GM21786 (cell line): Measurements from ENCODE around the gene IFNA6.

ENCODE experiments used
- ATAC-seq: cut with Tn5 transposase; IDR thresholded peaks from one replicate; pipeline ENCODE4 v1.9.1; 2021; ENCODE audit not compliant: unreplicated experiment

IFNA6 gene

GRCh38 chr9:21331676-21332402 is 18.8 kb downstream of the IFNA6 start:
- ATAC-seq = no peak

- ATAC-seq = peak; percentile 88
Observed at GRCh38 chr9:21326526-21327139, 24.1 kb downstream of the IFNA6 start.

GRCh38 chr9:21324047-21324446 is 26.6 kb downstream of the IFNA6 start:
- no peak for ATAC-seq

GRCh38 chr9:21322911-21323461 is 27.7 kb downstream of the IFNA6 start:
- ATAC-seq = no peak

GRCh38 chr9:21320465-21320864 is 30.2 kb downstream of the IFNA6 start:
- no peak for ATAC-seq

- ATAC-seq = peak; percentile 59
Observed at GRCh38 chr9:21317956-21318923, 32.4 kb downstream of the IFNA6 start.

GRCh38 chr9:21316860-21317259 is 33.8 kb downstream of the IFNA6 start:
- ATAC-seq = no peak

- ATAC-seq = no peak
Observed at GRCh38 chr9:21316032-21316842, 34.5 kb downstream of the IFNA6 start.

- ATAC-seq = no peak
Observed at GRCh38 chr9:21314152-21314551, 36.5 kb downstream of the IFNA6 start.

- no peak for ATAC-seq
Observed at GRCh38 chr9:21311889-21312288, 38.8 kb downstream of the IFNA6 start.

GRCh38 chr9:21305213-21305612 is 45.5 kb downstream of the IFNA6 start, which contains the start of gene IFNA5:
IFNA5 (minus strand) TSS chr9:21305313; CDS start chr9:21305256, 57 bp downstream.
- no peak for ATAC-seq
